GM21529 (cell line): ENCODE data around the gene DCHS2.

Experiments
- ATAC-seq: cut with Tn5 transposase; IDR thresholded peaks from one replicate; pipeline ENCODE4 v1.9.1; 2021; ENCODE audit not compliant: unreplicated experiment

The DCHS2 gene

GRCh38 chr4:154491341-154492271, at the start of gene DCHS2:
Gene DCHS2, minus strand, starts transcription at chr4:154491799. Its CDS starts 444 bp downstream, at chr4:154491355.
- peak; percentile 70 for ATAC-seq

- ATAC-seq = no peak
These were observed 42.7 kb upstream of the DCHS2 start for GRCh38 chr4:154534296-154534695.

- no peak for ATAC-seq
These were observed 38.3 kb upstream of the DCHS2 start for GRCh38 chr4:154529728-154530519.

- no peak for ATAC-seq
These were observed 37.3 kb upstream of the DCHS2 start for GRCh38 chr4:154528869-154529268.

- ATAC-seq = no peak
These were observed 35.7 kb upstream of the DCHS2 start for GRCh38 chr4:154527308-154527707.

GRCh38 chr4:154526151-154526550, 34.6 kb upstream of the DCHS2 start:
- ATAC-seq = peak; percentile 76

GRCh38 chr4:154521607-154522006, 30.0 kb upstream of the DCHS2 start:
- ATAC-seq = no peak

- no peak for ATAC-seq
These were observed 27.6 kb upstream of the DCHS2 start for GRCh38 chr4:154519214-154519613.

- ATAC-seq = no peak
These were observed 26.0 kb upstream of the DCHS2 start for GRCh38 chr4:154517591-154517990.

GRCh38 chr4:154516318-154517029, 24.9 kb upstream of the DCHS2 start:
- ATAC-seq = no peak

- no peak for ATAC-seq
These were observed 20.4 kb upstream of the DCHS2 start for GRCh38 chr4:154511981-154512380.

- no peak for ATAC-seq
These were observed 19.9 kb upstream of the DCHS2 start for GRCh38 chr4:154511548-154511947.

- ATAC-seq = no peak
These were observed 15.6 kb upstream of the DCHS2 start for GRCh38 chr4:154507156-154507555.

- ATAC-seq = no peak
These were observed 14.7 kb upstream of the DCHS2 start for GRCh38 chr4:154506253-154506652.

- ATAC-seq = no peak
These were observed 12.0 kb upstream of the DCHS2 start for GRCh38 chr4:154503598-154503997.

GRCh38 chr4:154502111-154502510, 10.5 kb upstream of the DCHS2 start:
- no peak for ATAC-seq

GRCh38 chr4:154497889-154498288, 6.3 kb upstream of the DCHS2 start:
- ATAC-seq = no peak

GRCh38 chr4:154495867-154496266, 4.3 kb upstream of the DCHS2 start:
- ATAC-seq = no peak

- ATAC-seq = no peak
These were observed 689 bp upstream of the DCHS2 start for GRCh38 chr4:154492288-154492687.

- ATAC-seq = peak; percentile 60
These were observed 837 bp downstream of the DCHS2 start for GRCh38 chr4:154490583-154491340.

GRCh38 chr4:154490234-154490582, 1.4 kb downstream of the DCHS2 start:
- no peak for ATAC-seq
